NT2/D1 (cell line): ENCODE measurements around the gene P2RY14.
"Not testable (repeated sequence)": the region's sequence is repeated elsewhere in the genome, so short reads cannot be mapped to it uniquely, and the experiment has no call there.

Experiments used
- DNase-seq: peaks from one replicate; pipeline ENCODE4 v3.0.0-alpha.2; 2011; ENCODE audit warnings: low read depth, low spot score
- H3K27me3 ChIP-seq: 2 replicates; pipeline ENCODE4 v1.6.0; 2011; ENCODE audit warnings: mild to moderate bottlenecking; ENCODE audit not compliant: insufficient read length, insufficient read depth
- H3K36me3 ChIP-seq: 2 replicates; pipeline ENCODE4 v1.6.1; 2011; ENCODE audit warnings: mild to moderate bottlenecking, low read length, mixed read lengths; ENCODE audit not compliant: insufficient read depth, insufficient read length
- H3K4me1 ChIP-seq: 2 replicates; pipeline ENCODE4 v1.5.1; 2011; ENCODE audit not compliant: insufficient read depth, insufficient read length
- H3K4me3 ChIP-seq: 2 replicates; pipeline ENCODE4 v1.5.1; 2011; ENCODE audit warnings: low read depth; ENCODE audit not compliant: insufficient read length
- H3K9ac ChIP-seq: 2 replicates; pipeline ENCODE4 v1.6.0; 2011; ENCODE audit warnings: low read depth; ENCODE audit not compliant: insufficient read length
- H3K9me3 ChIP-seq: 2 replicates; pipeline ENCODE4 v1.5.1; 2011; ENCODE audit warnings: mild to moderate bottlenecking, low read length; ENCODE audit not compliant: insufficient read depth
- SUZ12 ChIP-seq: IDR thresholded peaks from 2 replicates; pipeline ENCODE4 v1.6.1; 2011; ENCODE audit not compliant: insufficient read length, insufficient read depth; ENCODE audit errors: extremely low read depth
- YY1 ChIP-seq: IDR thresholded peaks from 2 replicates; pipeline ENCODE4 v1.6.1; 2011; ENCODE audit not compliant: insufficient read length, insufficient read depth
- ZNF274 ChIP-seq: IDR thresholded peaks from 2 replicates; pipeline ENCODE4 v1.6.1; 2011; ENCODE audit warnings: mild to moderate bottlenecking, low read depth, low read length

Gene P2RY14

GRCh38 chr3:151182349-151183079, 95.8 kb downstream of the P2RY14 start:
- TF ChIP-seq ZNF274 (no peak), SUZ12 (no peak), YY1 (no peak)
- no peak for DNase-seq
- no peaks in the 10 kb centered on the region for H3K36me3 ChIP-seq
- no peak overlapping the region for H3K9ac ChIP-seq
- no peak overlapping the region for H3K4me3 ChIP-seq
- H3K27me3 ChIP-seq = no peaks in the 10 kb centered on the region
- no peaks in the 10 kb centered on the region for H3K4me1 ChIP-seq
- H3K9me3 ChIP-seq = no peaks in the 10 kb centered on the region

GRCh38 chr3:151178208-151178845, 100.0 kb downstream of the P2RY14 start:
- H3K9ac ChIP-seq = no peak overlapping the region
- no peaks in the 10 kb centered on the region for H3K4me1 ChIP-seq
- no peaks in the 10 kb centered on the region for H3K36me3 ChIP-seq
- no peak overlapping the region for H3K4me3 ChIP-seq
- H3K27me3 ChIP-seq = no peaks in the 10 kb centered on the region
- H3K9me3 ChIP-seq = no peaks in the 10 kb centered on the region
- no peak for DNase-seq
- TF ChIP-seq YY1 = no peak
- no peak for TF ChIP-seq SUZ12
- TF ChIP-seq ZNF274 = no peak

- TF ChIP-seq YY1 (no peak), SUZ12 (no peak), ZNF274 (no peak)
- Histone ChIP-seq H3K36me3 (peaks cover 3% of the 10 kb centered on the region), H3K27me3 (no peaks in the 10 kb centered on the region), H3K9ac (no peak overlapping the region), H3K4me1 (no peaks in the 10 kb centered on the region), H3K9me3 (no peaks in the 10 kb centered on the region), H3K4me3 (no peak overlapping the region)
- DNase-seq = no peak
Measured at GRCh38 chr3:151175952-151176351, 102.4 kb downstream of the P2RY14 start.

DNA sequence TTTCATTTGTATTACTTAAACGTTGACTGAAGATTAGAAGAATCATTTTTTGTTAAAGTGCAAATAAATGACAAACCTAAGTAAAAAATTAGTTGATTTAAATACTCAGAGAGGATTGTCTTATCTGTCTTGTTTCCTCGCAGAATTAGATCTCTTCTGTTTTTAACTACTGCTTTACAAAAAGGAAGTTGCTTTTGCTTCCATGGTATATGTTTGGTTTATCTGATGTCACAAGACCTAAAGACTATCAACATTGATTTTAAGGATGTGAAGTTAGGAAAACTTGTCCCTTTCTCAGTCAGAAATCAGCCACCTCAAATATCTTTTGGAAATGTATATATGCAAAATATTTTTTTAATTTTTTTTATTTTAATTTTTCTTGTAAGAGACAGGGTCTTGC, 104.0 kb downstream of the P2RY14 start:
- Histone ChIP-seq H3K27me3 (no peaks in the 10 kb centered on the region), H3K36me3 (peaks cover 3% of the 10 kb centered on the region), H3K9me3 (no peaks in the 10 kb centered on the region), H3K4me3 (no peak overlapping the region), H3K9ac (no peak overlapping the region), H3K4me1 (no peaks in the 10 kb centered on the region)
- TF ChIP-seq YY1 = no peak
- TF ChIP-seq SUZ12 = no peak
- no peak for TF ChIP-seq ZNF274
- DNase-seq = no peak

DNA sequence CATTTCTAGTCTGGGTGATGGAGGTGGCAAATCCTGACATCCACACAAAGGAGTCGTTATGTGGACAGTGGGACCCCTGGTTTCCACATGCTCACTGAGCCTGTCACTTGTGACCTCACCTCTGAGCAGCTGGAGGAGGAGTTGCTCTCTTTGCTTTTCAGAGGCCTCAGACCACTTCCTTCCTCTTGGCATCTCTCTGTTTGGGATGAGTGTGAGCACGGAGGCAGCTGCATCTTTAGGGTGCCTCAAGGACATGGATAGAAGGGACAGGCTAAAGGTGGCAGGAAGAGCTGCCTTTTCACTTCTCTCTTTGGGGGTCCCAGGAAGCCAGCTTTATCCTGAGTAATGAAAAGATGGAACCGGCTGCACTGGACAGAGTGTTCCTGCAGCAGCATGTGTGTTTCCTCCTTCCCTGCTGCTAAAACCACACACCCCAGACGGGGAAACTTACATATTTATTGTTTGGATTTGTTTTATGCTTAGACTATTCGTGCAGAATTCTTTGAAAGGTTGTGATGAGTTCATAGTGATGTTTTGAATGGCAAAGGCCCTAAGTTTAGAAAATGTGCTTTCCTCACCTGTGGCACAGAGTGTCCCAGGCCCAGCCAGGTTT, 107.1 kb downstream of the P2RY14 start:
- Histone ChIP-seq H3K9ac (no peak overlapping the region), H3K9me3 (no peaks in the 10 kb centered on the region), H3K27me3 (no peaks in the 10 kb centered on the region), H3K4me1 (no peaks in the 10 kb centered on the region), H3K4me3 (no peak overlapping the region), H3K36me3 (peaks cover 7% of the 10 kb centered on the region)
- no peak for TF ChIP-seq YY1
- TF ChIP-seq SUZ12 = no peak
- no peak for TF ChIP-seq ZNF274
- no peak for DNase-seq

GRCh38 chr3:151169948-151170679, 108.2 kb downstream of the P2RY14 start:
- not testable (repeated sequence) for H3K4me1 ChIP-seq, DNase-seq, H3K27me3 ChIP-seq, H3K9me3 ChIP-seq, H3K9ac ChIP-seq, H3K4me3 ChIP-seq
- peaks cover 10% of the 10 kb centered on the region for H3K36me3 ChIP-seq
